ENCODE data around the gene NCOR1. TPM values are rescaled to one million over a fixed set of nuclear protein-coding genes. Genes with fewer than 3 reads are reported as not detected.

NCOR1 gene
- total and polyA plus RNA-seq, 2 of the 13 experiments (the other 11 are each of a cell fraction or from before 2014, with no cell fraction given): 57.0 to 71.7 TPM

GRCh38 chr17:16066125-16066524 is 149.2 kb downstream of the NCOR1 start:
- FAIRE-seq (no peak), ATAC-seq (no peak), DNase-seq (ENCODE audit: low spot score) (no peak)
- intact Hi-C loops (cut with micrococcal nuclease; ENCODE audit: unreplicated experiment): no loop called here
- H3K27me3 ChIP-seq (ENCODE audit: control insufficient read depth in 1 of 2, insufficient read depth in 2 of 2, low read length in 2 of 2): no peaks in the 10 kb centered on the region
- ChIA-PET POLR2A (no interaction called here), CTCF (ENCODE audit: low intra/inter-chr PET ratio, low total read pairs) (no interaction called here)
- no peaks in the 10 kb centered on the region for H3K4me1 ChIP-seq (ENCODE audit: insufficient read depth, low read length)
- TF ChIP-seq CBX1 (IDR thresholded peaks at IDR 0.05; ENCODE audit: low read depth): no peak
- TF ChIP-seq KDM6A (CRISPR knock-in tag; IDR thresholded peaks at IDR 0.05; ENCODE audit: low read depth): no peak
- TF ChIP-seq NCOR1 (IDR thresholded peaks at IDR 0.05; ENCODE audit: borderline replicate concordance, low read length): no peak
- TF ChIP-seq ZNF432 (CRISPR knock-in tag; IDR thresholded peaks at IDR 0.05; ENCODE audit: borderline replicate concordance): no peak
- TF ChIP-seq, protein P1, sequence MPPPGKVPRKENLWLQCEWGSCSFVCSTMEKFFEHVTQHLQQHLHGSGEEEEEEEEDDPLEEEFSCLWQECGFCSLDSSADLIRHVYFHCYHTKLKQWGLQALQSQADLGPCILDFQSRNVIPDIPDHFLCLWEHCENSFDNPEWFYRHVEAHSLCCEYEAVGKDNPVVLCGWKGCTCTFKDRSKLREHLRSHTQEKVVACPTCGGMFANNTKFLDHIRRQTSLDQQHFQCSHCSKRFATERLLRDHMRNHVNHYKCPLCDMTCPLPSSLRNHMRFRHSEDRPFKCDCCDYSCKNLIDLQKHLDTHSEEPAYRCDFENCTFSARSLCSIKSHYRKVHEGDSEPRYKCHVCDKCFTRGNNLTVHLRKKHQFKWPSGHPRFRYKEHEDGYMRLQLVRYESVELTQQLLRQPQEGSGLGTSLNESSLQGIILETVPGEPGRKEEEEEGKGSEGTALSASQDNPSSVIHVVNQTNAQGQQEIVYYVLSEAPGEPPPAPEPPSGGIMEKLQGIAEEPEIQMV (CRISPR knock-in tag; IDR thresholded peaks at IDR 0.05; ENCODE audit: low read depth): no peak
- TF ChIP-seq, protein P2, sequence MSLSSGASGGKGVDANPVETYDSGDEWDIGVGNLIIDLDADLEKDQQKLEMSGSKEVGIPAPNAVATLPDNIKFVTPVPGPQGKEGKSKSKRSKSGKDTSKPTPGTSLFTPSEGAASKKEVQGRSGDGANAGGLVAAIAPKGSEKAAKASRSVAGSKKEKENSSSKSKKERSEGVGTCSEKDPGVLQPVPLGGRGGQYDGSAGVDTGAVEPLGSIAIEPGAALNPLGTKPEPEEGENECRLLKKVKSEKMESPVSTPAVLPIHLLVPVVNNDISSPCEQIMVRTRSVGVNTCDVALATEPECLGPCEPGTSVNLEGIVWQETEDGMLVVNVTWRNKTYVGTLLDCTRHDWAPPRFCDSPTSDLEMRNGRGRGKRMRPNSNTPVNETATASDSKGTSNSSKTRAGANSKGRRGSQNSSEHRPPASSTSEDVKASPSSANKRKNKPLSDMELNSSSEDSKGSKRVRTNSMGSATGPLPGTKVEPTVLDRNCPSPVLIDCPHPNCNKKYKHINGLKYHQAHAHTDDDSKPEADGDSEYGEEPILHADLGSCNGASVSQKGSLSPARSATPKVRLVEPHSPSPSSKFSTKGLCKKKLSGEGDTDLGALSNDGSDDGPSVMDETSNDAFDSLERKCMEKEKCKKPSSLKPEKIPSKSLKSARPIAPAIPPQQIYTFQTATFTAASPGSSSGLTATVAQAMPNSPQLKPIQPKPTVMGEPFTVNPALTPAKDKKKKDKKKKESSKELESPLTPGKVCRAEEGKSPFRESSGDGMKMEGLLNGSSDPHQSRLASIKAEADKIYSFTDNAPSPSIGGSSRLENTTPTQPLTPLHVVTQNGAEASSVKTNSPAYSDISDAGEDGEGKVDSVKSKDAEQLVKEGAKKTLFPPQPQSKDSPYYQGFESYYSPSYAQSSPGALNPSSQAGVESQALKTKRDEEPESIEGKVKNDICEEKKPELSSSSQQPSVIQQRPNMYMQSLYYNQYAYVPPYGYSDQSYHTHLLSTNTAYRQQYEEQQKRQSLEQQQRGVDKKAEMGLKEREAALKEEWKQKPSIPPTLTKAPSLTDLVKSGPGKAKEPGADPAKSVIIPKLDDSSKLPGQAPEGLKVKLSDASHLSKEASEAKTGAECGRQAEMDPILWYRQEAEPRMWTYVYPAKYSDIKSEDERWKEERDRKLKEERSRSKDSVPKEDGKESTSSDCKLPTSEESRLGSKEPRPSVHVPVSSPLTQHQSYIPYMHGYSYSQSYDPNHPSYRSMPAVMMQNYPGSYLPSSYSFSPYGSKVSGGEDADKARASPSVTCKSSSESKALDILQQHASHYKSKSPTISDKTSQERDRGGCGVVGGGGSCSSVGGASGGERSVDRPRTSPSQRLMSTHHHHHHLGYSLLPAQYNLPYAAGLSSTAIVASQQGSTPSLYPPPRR (CRISPR knock-in tag; IDR thresholded peaks at IDR 0.05; ENCODE audit: borderline replicate concordance): no peak
- no peak for TF ChIP-seq ZBTB37 (CRISPR knock-in tag; IDR thresholded peaks at IDR 0.05)
- H2AFZ ChIP-seq (ENCODE audit: low read length): no peak overlapping the region
- BruUV-seq (replicated peaks): no TSS peak
- in situ Hi-C loops (cut with HindIII; ENCODE audit: extremely low pct_ligation_motif_present, low pct_unique_long_range_greater_than_20kb): no loop called here
- no peak overlapping the region for H3K27ac ChIP-seq (ENCODE audit: extremely low read length, insufficient read depth, low read length)
- H3K4me3 ChIP-seq (replicated peaks in 1 of 3; ENCODE audit: insufficient read depth in 1 of 3, low read depth in 2 of 3, low read length in 3 of 3): no peak overlapping the region
- no peak overlapping the region for H3K9ac ChIP-seq (ENCODE audit: insufficient read depth, low read depth, low read length)
- 97% methylated on average over 4 of the region's 4 CpGs for WGBS (ENCODE audit: low lambda C conversion rate)
- no peaks in the 10 kb centered on the region for H4K20me1 ChIP-seq (ENCODE audit: insufficient read depth, low read length)
- H3K79me2 ChIP-seq (ENCODE audit: insufficient read depth, low read length): no peaks in the 10 kb centered on the region
- no peak overlapping the region for H3K4me2 ChIP-seq (ENCODE audit: low read depth, low read length)
- H3K9me3 ChIP-seq (ENCODE audit: low read length): no peaks in the 10 kb centered on the region
- H3K36me3 ChIP-seq (replicated peaks in 1 of 2; ENCODE audit: control insufficient read depth in 1 of 2, insufficient read depth in 2 of 2, low read length in 2 of 2): peaks cover 33 to 90% of the 10 kb centered on the region in 2 experiments
